ENCODE results near the gene DLG5. TPM values are rescaled to one million over a fixed set of nuclear protein-coding genes. Genes with fewer than 3 reads are reported as not detected.

The DLG5 gene
- total RNA-seq, 3 donors from 2014 or later: 43.0 to 192 (median 138) TPM

DNA sequence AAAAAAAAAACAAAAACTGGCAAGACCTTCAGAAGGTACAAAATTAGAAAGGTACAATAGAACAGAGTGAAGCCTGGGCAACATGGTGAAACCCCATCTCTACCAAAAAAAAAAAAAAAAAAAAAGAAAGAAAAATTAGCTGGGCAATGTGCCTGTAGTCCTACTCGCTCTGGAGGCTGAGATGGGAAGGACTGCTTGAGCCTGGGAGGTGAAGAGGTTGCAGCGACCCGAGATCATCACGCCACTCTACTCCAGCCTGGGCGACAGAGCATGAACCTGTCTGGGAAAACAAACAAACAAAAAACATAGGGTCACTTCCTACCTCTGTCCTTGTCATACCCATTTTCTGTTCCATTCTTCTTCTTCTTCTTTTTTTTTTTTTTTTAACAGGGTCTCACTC is 45.6 kb upstream of the DLG5 start:
- TF ChIP-seq POLR2A (IDR thresholded peaks at IDR 0.05): no peak
- TF ChIP-seq POLR2AphosphoS5 (IDR thresholded peaks at IDR 0.05): no peak
- TF ChIP-seq, protein P1, sequence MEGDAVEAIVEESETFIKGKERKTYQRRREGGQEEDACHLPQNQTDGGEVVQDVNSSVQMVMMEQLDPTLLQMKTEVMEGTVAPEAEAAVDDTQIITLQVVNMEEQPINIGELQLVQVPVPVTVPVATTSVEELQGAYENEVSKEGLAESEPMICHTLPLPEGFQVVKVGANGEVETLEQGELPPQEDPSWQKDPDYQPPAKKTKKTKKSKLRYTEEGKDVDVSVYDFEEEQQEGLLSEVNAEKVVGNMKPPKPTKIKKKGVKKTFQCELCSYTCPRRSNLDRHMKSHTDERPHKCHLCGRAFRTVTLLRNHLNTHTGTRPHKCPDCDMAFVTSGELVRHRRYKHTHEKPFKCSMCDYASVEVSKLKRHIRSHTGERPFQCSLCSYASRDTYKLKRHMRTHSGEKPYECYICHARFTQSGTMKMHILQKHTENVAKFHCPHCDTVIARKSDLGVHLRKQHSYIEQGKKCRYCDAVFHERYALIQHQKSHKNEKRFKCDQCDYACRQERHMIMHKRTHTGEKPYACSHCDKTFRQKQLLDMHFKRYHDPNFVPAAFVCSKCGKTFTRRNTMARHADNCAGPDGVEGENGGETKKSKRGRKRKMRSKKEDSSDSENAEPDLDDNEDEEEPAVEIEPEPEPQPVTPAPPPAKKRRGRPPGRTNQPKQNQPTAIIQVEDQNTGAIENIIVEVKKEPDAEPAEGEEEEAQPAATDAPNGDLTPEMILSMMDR (IDR thresholded peaks at IDR 0.05): no peak
- intact Hi-C loops (cut with DNase I; ENCODE audit: low total_unique reads): no loop called here
- H3K4me3 ChIP-seq: no peak overlapping the region
- H3K27me3 ChIP-seq: no peaks in the 10 kb centered on the region
- H3K27ac ChIP-seq: no peak overlapping the region
- H3K4me1 ChIP-seq: no peaks in the 10 kb centered on the region
- DNase-seq (ENCODE audit: low spot score in 2 of 2): no peak
- H3K9me3 ChIP-seq: no peaks in the 10 kb centered on the region
- no peaks in the 10 kb centered on the region for H3K36me3 ChIP-seq

DNA sequence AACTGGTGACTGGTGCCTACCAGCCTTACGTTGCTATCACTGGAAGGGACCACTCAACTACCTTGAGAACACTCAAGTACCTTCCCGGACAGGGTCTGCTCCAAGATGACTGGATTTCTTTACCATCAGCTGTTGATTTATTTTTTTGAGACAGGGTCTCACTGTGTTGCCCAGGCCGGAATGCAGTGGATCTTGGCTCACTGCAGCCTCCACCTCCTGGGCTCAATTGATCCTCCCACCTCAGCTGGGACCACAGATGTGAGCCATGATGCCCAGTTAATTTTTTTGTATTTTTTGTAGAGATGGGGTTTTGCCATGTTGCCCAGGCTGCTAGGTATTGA is 45.2 kb upstream of the DLG5 start:
- intact Hi-C loops (cut with DNase I; ENCODE audit: low total_unique reads): no loop called here
- H3K4me3 ChIP-seq: no peak overlapping the region
- H3K27ac ChIP-seq: peak overlapping the region; percentile 78 to 89
- H3K36me3 ChIP-seq: no peaks in the 10 kb centered on the region
- no peak for TF ChIP-seq POLR2AphosphoS5 (IDR thresholded peaks at IDR 0.05)
- TF ChIP-seq, protein P1 (IDR thresholded peaks at IDR 0.05): no peak
- H3K4me1 ChIP-seq: no peaks in the 10 kb centered on the region
- H3K27me3 ChIP-seq: no peaks in the 10 kb centered on the region
- DNase-seq (ENCODE audit: low spot score in 2 of 2): no peak
- H3K9me3 ChIP-seq: no peaks in the 10 kb centered on the region

DNA sequence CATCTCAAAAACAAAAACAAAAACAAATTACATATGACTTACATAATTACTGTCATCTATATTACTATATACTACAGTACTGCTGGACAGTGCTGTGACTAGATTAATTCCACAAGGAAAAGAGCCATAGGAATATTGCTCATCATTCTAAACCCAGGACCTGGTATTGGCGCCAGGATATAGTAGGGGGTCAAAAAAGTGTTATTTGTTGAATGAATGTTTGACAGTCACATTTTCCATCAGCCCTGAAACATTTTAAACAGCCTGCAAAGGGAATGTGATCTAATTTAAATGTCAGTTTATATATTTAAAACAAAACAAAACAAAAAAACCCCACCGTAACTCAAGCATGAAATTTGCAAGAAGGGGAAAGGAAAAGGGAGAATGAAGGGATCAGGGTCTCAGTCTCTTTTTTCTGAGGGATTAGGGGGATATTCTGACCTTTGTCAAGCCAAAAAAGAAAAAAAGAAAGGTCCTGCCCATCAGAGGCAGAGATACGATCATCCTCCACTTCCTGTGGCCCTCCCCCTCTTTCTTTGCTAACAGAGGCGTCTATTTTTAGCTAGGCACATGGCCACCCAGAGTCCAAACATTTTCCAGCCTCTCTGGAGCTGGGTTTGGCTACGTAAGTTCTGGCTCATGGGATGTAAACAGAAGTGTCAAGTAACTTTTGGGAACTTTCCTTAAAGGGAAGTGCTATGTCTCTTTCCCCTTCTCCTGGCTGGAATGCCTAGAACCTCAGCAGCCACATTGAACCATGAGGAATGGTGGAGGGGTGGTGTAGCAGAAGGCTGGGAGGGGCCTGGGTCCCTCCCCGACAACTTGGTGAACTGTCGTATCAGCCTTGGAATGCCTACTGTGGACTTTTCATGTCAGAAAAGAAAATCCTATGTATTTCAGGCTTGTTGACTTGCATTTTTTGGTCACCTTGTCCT is 44.6 kb upstream of the DLG5 start:
- no peaks in the 10 kb centered on the region for H3K4me1 ChIP-seq
- no peaks in the 10 kb centered on the region for H3K36me3 ChIP-seq
- no peaks in the 10 kb centered on the region for H3K27me3 ChIP-seq
- no peaks in the 10 kb centered on the region for H3K9me3 ChIP-seq
- peak; percentile 65 to 83 for DNase-seq (ENCODE audit: low spot score in 2 of 2)
- H3K27ac ChIP-seq: peak overlapping the region; percentile 78 to 89
- no peak overlapping the region for H3K4me3 ChIP-seq
- peak in 2 of 3 donors; percentile 54 to 63 for TF ChIP-seq POLR2AphosphoS5 (IDR thresholded peaks at IDR 0.05)
- TF ChIP-seq, protein P1 (IDR thresholded peaks at IDR 0.05): no peak
- intact Hi-C loops (cut with DNase I; ENCODE audit: low total_unique reads): no loop called here

DNA sequence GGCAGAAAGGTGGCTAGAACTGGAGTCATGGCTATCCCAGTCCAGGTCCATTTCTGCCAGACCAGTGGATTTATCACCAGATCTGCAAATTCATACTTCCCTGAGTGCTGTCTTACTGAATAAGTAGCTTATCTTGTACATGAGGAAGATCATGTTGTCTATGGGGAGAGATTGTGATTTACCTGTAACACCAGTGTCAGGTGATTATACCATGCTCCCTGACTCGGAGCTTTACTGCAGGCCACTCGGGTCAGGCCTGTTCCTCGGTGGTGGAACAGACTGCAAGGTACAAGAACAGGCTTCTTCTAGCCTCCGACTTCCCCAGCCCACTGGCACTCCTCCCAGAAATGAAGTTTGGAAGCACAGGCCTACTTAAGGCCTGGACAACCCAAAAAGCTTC is 42.6 kb upstream of the DLG5 start:
- peak overlapping the region; percentile 42 to 58 for H3K27ac ChIP-seq

DNA sequence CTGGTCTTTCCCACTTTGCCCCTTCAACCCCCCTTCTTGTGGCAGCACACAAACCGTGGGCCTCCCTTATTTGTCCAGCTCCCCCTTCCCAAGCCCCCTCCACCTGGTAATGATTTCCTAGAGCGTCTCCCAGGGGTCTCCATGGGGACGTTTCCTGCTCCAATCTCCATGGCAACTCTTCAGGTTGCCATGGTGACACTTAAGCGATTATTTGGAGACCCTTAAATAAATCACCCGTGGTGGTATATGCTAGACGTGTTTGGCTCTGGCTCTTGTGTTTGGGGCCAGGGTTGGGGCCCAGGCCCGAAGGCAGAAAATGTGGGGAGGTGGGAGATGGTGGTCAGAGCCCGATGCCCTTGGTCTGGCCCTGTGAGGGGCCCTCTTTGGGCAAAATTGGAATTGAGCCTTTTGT is 41.1 kb upstream of the DLG5 start:
- no peaks in the 10 kb centered on the region for H3K9me3 ChIP-seq
- no peak for DNase-seq (ENCODE audit: low spot score in 2 of 2)
- no peaks in the 10 kb centered on the region for H3K4me1 ChIP-seq
- TF ChIP-seq, protein P1 (IDR thresholded peaks at IDR 0.05): no peak
- TF ChIP-seq POLR2AphosphoS5 (IDR thresholded peaks at IDR 0.05) (no peak), POLR2A (IDR thresholded peaks at IDR 0.05) (no peak)
- intact Hi-C loops (cut with DNase I; ENCODE audit: low total_unique reads): no loop called here
- no peak overlapping the region for H3K4me3 ChIP-seq
- no peaks in the 10 kb centered on the region for H3K27me3 ChIP-seq
- H3K27ac ChIP-seq: no peak overlapping the region
- H3K36me3 ChIP-seq: no peaks in the 10 kb centered on the region

More for the DNA sequence above, 42.6 kb upstream of the DLG5 start:
- no peak for DNase-seq (ENCODE audit: low spot score in 2 of 2)
- H3K27me3 ChIP-seq: no peaks in the 10 kb centered on the region
- intact Hi-C loops (cut with DNase I; ENCODE audit: low total_unique reads): no loop called here
- TF ChIP-seq POLR2A (IDR thresholded peaks at IDR 0.05) (no peak), POLR2AphosphoS5 (IDR thresholded peaks at IDR 0.05) (no peak)
- TF ChIP-seq, protein P1 (IDR thresholded peaks at IDR 0.05): no peak
- H3K4me1 ChIP-seq: no peaks in the 10 kb centered on the region
- no peaks in the 10 kb centered on the region for H3K9me3 ChIP-seq
- H3K4me3 ChIP-seq: no peak overlapping the region
- no peaks in the 10 kb centered on the region for H3K36me3 ChIP-seq
